G401 (cell line): ENCODE data around the gene SRP9. TPM values are rescaled to one million over a fixed set of nuclear protein-coding genes. Genes with fewer than 3 reads are reported as not detected.
A peak's percentile ranks its signal among the peaks of the same experiment; 100 is the strongest.

Experiments used
- DNase-seq: peaks from one replicate; pipeline ENCODE4 v3.0.0-alpha.2; 2015; ENCODE audit warnings: low spot score
- in situ Hi-C: cut with HindIII; loops from 2 replicates; pipeline ENCODE4 v1.10.0; 2016; ENCODE audit warnings: low sequenced_read_pairs, mixed read lengths
- total RNA-seq: library from RNA; depleted of rRNA; stranded (reverse); fragments of >200 nt; shearing (Covaris generic); gene quantifications from 2 replicates; pipeline ENCODE4 v1.2.3, GENCODE V29; 2014; rRNA removed

The SRP9 gene
- 452 and 552 TPM in 2 replicates for total RNA-seq

GRCh38 chr1:225777583-225778336 is at the start of gene SRP9:
TSS of gene SRP9 (plus strand) at chr1:225777826. CDS start at chr1:225777941, 115 bp downstream.
- peak; percentile 97 for DNase-seq
- in situ Hi-C loops = no loop called here

GRCh38 chr1:225731491-225731890 is 46.1 kb upstream of the SRP9 start:
- DNase-seq = no peak
- in situ Hi-C loops = no loop called here

GRCh38 chr1:225733254-225733653 is 44.4 kb upstream of the SRP9 start:
- DNase-seq = no peak
- in situ Hi-C loops = no loop called here

GRCh38 chr1:225735252-225736149 is 42.1 kb upstream of the SRP9 start:
- in situ Hi-C loops = no loop called here
- DNase-seq = no peak

GRCh38 chr1:225736437-225737098 is 41.1 kb upstream of the SRP9 start:
- no peak for DNase-seq
- in situ Hi-C loops = no loop called here

GRCh38 chr1:225737161-225737560 is 40.5 kb upstream of the SRP9 start:
- in situ Hi-C loops = no loop called here
- no peak for DNase-seq

- no peak for DNase-seq
- in situ Hi-C loops = no loop called here
These were observed 39.8 kb upstream of the SRP9 start for GRCh38 chr1:225737866-225738265.

- in situ Hi-C loops = no loop called here
- DNase-seq = no peak
These were observed 38.9 kb upstream of the SRP9 start for GRCh38 chr1:225738763-225739162.

- no peak for DNase-seq
- in situ Hi-C loops = no loop called here
These were observed 38.0 kb upstream of the SRP9 start for GRCh38 chr1:225739542-225740107.

- in situ Hi-C loops = no loop called here
- no peak for DNase-seq
These were observed 32.9 kb upstream of the SRP9 start for GRCh38 chr1:225744745-225745144.

GRCh38 chr1:225745273-225745672 is 32.4 kb upstream of the SRP9 start:
- peak; percentile 19 for DNase-seq
- in situ Hi-C loops = no loop called here

- in situ Hi-C loops = no loop called here
- peak; percentile 56 for DNase-seq
These were observed 31.1 kb upstream of the SRP9 start for GRCh38 chr1:225746361-225747179.

- no peak for DNase-seq
- in situ Hi-C loops = no loop called here
These were observed 30.1 kb upstream of the SRP9 start for GRCh38 chr1:225747566-225747965.

GRCh38 chr1:225748529-225748928 is 29.1 kb upstream of the SRP9 start:
- DNase-seq = no peak
- in situ Hi-C loops = no loop called here

GRCh38 chr1:225749706-225750105 is 27.9 kb upstream of the SRP9 start:
- in situ Hi-C loops = no loop called here
- DNase-seq = no peak

- in situ Hi-C loops = no loop called here
- DNase-seq = no peak
These were observed 27.2 kb upstream of the SRP9 start for GRCh38 chr1:225750420-225750819.

- in situ Hi-C loops = no loop called here
- DNase-seq = no peak
These were observed 26.5 kb upstream of the SRP9 start for GRCh38 chr1:225750875-225751824.

- no peak for DNase-seq
- in situ Hi-C loops = no loop called here
These were observed 25.4 kb upstream of the SRP9 start for GRCh38 chr1:225752245-225752644.
